GM21447 (cell line): Measurements from ENCODE around the gene ATP8B3.
"Not testable (repeated sequence)": the region's sequence is repeated elsewhere in the genome, so short reads cannot be mapped to it uniquely, and the experiment has no call there.

ENCODE experiments used
- ATAC-seq: cut with Tn5 transposase; IDR thresholded peaks from one replicate; pipeline ENCODE4 v1.9.1; 2021; ENCODE audit not compliant: unreplicated experiment

The ATP8B3 gene

GRCh38 chr19:1799695-1800342 is 12.3 kb downstream of the ATP8B3 start:
- no peak for ATAC-seq

DNA sequence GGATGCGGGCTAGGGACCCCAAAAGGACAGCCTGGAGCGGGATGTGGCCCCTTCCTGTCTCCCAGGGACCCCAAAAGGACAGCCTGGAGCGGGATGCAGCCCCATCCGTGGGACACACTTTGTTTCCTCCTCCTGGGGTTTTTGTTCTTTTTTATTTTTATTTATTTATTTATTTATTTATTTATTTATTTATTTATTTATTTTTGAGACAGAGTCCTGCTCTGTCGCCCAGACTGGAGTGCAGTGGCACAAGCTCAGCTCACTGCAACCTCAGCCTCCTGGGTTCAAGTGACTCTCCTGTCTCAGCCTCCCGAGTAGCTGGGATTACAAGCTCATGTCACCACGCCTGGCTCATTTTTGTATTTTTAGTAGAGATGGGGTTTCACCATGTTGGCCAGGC is 14.8 kb downstream of the ATP8B3 start:
- not testable (repeated sequence) for ATAC-seq

DNA sequence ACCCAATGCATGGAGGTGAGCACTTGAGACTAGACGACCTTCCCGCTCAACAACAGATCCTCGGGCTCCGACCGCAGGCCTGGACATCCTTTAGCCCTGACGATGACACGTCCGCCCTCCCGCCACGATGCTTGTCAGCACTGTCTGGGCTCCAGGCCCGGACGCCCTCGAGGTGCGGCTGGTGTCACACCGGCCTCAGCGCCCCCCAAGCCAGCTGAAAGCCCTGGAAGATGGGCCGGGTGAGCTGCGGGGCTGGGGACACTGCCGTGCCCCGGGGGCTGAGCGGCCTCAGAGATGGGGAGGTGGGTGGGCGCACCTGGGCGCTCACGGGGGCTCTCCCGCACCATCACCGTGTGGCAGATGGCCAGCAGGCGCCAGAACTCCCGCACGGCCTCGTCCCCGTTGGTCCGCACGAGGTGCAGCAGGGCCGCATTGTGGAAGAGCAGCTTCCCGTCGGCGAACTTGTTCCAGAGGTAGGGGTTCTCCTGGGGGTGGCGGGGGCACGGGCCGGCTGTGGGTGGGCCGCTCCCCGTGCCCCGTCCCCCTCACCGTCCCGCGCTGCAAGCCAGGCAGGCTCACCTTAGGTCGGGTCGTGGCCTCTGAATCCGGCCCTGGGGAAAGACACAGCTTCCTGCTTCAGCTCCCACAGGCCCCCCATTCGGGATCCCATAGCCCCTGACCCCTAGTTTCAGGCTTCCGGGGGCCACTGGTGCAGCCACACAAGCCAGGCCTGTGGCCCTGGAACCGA is 15.5 kb downstream of the ATP8B3 start:
- ATAC-seq, result no peak

DNA sequence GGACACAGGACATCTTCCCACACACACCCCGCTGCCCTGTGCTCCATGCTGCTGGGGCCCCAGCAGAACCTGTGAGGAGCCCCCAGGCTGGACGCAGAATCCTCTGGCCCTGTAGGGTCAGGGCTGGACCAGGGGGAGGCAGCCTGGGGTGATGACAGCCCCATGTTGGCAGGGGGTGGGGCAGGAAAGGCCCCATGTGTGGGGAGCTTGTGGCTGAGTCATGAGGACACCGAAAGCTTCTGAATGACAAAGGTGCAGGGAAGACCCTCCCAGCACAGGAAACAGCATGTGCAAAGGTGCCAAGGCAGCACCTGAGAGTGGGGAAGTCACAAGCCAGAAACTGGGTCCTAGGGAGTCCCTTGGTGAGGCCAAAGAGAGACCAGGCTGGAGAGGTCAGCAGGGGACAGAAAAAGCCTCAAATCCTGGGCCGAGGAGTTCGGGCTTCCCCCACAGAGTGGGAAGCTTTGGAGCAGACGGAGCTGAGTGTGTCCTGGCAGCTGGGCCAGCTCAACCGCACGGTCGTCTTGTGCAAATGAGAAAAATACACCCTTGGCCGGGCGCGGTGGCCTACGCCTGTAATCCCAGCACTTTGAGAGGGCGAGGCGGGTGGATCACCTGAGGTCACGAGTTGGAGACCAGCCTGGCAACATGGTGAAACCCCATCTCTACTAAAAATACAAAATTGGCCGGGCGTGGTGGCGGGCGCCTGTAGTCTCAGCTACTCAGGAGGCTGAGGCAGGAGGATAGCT is 17.5 kb downstream of the ATP8B3 start:
- ATAC-seq, result no peak

DNA sequence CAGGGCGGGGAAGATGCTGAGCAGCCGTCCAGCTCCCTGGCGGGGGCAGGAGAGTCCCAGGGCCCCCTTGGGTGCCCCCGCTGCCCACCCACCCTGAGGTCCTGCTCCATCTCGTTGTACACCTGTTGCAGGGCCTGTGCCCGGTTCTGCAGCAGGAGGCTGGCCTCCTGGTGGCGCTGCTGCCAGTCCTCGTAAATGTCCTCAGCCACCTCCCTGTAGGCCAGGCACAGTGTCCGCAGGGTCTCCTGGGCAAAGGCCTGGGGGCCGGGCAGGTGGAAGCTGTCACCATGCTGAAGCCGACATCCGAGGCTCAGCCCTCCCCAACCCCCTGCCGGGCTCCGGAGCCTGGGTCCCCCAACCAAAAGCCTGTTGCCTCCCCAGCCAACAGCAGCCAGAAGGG is 20.2 kb downstream of the ATP8B3 start:
- ATAC-seq, result no peak

DNA sequence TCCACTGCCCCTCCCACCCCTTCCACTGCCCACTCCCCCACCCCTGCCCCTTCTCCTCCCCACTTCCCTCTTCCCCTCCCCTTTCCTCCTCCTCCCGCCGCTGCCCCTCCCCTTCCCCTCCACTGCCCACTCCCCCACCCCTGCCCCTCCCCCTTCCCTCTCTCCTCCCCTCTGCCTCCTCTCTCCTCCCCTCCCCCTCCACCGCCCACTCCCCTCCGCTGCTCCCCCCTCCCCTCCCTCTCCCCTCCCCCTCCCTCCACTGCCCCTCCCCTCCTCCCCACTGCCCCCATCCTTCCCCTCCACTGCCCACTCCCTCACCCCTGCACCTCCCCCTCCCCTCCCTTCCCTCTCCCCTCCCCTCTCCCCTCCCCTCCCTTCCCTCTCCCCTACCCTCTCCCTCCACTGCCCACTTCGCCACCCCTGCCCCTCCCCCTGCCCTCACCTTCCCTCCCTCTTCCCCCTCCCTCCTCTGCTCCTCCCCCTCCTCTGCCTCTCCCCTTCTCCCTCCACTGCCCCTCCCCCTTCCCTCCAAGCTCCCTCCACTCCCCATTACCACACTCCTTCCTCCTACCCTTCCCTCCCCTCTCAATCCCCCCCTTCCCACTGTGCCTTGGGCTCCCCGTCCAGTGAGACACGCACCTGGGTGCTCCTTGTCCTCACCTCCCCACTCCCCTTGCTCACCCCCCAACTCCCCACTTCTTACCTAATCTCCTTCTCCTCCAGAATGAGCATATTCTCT is 21.9 kb downstream of the ATP8B3 start:
- no peak for ATAC-seq

- ATAC-seq, result no peak
Observed at GRCh38 chr19:1789261-1790041, 22.6 kb downstream of the ATP8B3 start.

- ATAC-seq, result no peak
Observed at GRCh38 chr19:1787116-1787515, 25.0 kb downstream of the ATP8B3 start.

DNA sequence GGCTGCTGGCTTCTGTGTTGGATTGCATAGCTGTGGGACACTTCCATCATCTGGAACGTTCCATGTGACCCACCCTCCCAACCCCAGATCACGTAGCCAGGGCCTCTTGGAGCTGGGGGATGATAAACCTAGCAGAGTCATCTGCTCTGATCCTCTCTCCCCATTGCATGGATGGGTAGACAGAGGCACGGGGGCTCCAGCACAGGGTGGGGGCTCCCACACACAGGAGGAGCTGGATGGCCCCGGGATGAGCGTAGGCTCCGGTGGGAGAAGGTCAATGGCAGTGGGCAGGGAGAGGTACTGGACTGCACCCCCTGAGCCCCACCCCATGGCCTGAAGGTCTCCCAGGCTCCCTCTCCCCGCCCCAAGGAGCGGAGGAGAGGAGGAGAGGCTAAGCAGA is 25.4 kb downstream of the ATP8B3 start:
- no peak for ATAC-seq

- no peak for ATAC-seq
Observed at GRCh38 chr19:1785310-1785709, 26.8 kb downstream of the ATP8B3 start.

DNA sequence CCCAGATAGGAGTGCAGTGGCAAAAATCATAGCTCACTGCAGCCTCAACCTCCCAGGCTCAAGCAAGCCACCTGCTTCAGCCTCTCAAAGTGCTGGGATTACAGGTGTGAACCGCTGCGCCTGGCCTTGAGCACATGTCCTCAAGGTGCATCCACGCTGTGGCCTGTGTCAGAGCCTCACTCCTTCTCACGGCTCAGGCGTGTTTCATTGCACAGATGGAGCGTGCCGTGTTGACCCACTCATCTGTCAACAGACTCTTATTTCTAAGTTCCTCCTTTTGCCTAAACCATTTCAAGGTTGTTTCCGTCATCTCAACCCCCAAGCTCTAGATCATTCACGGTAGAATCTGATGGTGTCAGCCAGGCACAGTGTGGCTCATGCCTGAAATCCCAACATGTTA is 28.2 kb downstream of the ATP8B3 start:
- ATAC-seq, result no peak

DNA sequence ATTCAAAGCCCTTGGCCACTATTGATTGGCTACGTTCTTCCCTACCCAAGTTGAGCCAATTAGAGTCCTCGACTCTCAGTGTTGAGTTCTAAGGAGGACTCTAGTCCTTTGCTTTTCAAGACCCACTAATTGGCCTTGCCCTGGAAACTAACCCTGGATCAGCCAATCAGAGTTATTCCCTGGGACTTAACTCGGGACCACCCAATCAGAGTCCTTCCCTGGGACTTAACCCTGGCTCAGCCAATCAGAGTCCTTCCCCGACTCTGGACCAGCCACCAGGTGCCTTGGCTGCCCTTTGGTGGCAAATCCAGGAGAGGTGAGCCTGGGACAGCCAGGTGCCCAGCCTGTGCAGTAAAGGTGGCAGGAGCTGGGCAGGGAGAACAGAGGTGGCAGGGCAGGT is 28.7 kb downstream of the ATP8B3 start:
- no peak for ATAC-seq

GRCh38 chr19:1782521-1782920 is 29.6 kb downstream of the ATP8B3 start:
- no peak for ATAC-seq

GRCh38 chr19:1780272-1780958 is 31.7 kb downstream of the ATP8B3 start:
- no peak for ATAC-seq

GRCh38 chr19:1779574-1779973 is 32.5 kb downstream of the ATP8B3 start:
- ATAC-seq, result no peak

DNA sequence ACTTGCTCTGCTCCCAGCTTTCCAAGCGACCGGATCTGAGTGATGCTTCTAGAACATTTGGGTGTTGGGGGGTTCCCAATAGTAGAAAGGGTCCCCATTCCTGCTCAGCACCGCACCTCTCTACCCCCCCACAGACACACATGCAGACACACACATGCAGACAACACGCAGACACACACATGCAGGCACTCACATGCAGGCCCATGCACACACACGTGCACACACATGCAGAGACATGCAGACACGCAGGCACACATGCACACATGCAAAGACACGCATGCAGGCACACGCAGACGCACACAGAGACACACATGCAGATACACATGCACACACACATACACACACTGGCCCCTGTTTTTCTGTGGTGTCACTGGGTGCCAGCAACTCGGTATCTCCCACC is 34.9 kb downstream of the ATP8B3 start:
- no peak for ATAC-seq

- ATAC-seq, result no peak
Observed at GRCh38 chr19:1776606-1777147, 35.4 kb downstream of the ATP8B3 start.

- ATAC-seq, result no peak
Observed at GRCh38 chr19:1775951-1776605, 36.0 kb downstream of the ATP8B3 start.
